ENCODE results near the gene ORAI3.

GRCh38 chr16:30951193-30951592, 2.3 kb downstream of the ORAI3 start:
- TF ChIP-seq CTCF (IDR thresholded peaks at IDR 0.05) (no peak), POLR2A (IDR thresholded peaks at IDR 0.05) (no peak)

All from breast epithelium (tissue), 3 donors.